Measurements from ENCODE around the gene COPZ1. TPM values are rescaled to one million over a fixed set of nuclear protein-coding genes. Genes with fewer than 3 reads are reported as not detected.

The COPZ1 gene
- total and polyA plus RNA-seq, 9 of the 15 experiments (the other 6 are each of a cell fraction or from before 2014, with no cell fraction given) = 137 to 487 (median 233) TPM

DNA sequence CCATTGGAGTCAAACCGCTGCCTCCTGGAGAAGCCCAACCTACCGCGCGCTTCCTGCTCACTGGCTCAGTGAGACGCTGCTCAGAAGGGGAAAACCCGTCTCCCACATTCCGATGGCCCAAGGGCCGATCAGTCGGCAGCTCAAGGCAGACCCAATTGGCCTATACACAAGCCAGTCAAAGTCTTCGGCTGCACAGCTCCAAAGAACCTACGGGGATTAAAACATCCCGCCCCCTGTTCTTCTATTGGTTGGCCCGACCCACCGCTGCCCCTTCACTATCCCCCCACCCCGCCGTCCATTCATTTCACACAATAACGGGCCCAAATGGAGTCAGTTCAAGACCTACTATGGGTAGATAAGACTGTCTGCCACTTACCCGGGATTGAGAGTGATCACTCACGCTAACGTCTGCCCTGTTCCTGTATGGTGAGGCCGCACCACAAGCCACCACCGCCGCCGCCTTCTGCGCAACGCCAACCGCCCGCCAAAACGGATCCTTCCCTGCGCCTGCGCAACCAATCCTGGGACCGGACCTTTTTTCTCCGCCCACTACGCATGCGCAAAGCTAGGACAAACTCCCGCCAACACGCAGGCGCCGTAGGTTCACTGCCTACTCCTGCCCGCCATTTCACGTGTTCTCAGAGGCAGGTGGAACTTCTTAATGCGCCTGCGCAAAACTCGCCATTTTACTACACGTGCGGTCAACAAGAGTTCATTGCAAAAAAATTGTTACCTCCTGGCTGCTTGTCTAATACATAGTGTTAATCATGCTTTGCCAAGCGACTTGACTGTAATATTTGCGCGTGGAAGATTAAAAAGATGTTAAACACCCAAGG is 45.1 kb upstream of the COPZ1 start, which contains the start of gene CBX5 (continued):
- TF ChIP-seq, protein P1, sequence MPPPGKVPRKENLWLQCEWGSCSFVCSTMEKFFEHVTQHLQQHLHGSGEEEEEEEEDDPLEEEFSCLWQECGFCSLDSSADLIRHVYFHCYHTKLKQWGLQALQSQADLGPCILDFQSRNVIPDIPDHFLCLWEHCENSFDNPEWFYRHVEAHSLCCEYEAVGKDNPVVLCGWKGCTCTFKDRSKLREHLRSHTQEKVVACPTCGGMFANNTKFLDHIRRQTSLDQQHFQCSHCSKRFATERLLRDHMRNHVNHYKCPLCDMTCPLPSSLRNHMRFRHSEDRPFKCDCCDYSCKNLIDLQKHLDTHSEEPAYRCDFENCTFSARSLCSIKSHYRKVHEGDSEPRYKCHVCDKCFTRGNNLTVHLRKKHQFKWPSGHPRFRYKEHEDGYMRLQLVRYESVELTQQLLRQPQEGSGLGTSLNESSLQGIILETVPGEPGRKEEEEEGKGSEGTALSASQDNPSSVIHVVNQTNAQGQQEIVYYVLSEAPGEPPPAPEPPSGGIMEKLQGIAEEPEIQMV (tag; conservative IDR thresholded peaks at IDR 0.05; ENCODE audit: low read depth) = no peak
- TF ChIP-seq NR2C1 (IDR thresholded peaks at IDR 0.05) (no peak), NR2C1 (tag; IDR thresholded peaks at IDR 0.05) (peak; percentile 68), TRIM28 (IDR thresholded peaks at IDR 0.05) (no peak), ELK1 (CRISPR knock-in tag; IDR thresholded peaks at IDR 0.05) (no peak), HSF4 (CRISPR knock-in tag; IDR thresholded peaks at IDR 0.05; ENCODE audit: borderline replicate concordance) (no peak), RFX1 (IDR thresholded peaks at IDR 0.05) (no peak), SRSF9 (IDR thresholded peaks at IDR 0.05; ENCODE audit: borderline replicate concordance, low read depth, low read length) (no peak), PATZ1 (CRISPR knock-in tag; IDR thresholded peaks at IDR 0.05; ENCODE audit: borderline replicate concordance) (no peak), ZNF511 (CRISPR knock-in tag; IDR thresholded peaks at IDR 0.05) (no peak), ZKSCAN3 (CRISPR knock-in tag; IDR thresholded peaks at IDR 0.05) (no peak), MLX (CRISPR knock-in tag; conservative IDR thresholded peaks at IDR 0.05) (no peak), ADNP (tag; IDR thresholded peaks at IDR 0.05) (no peak), ZNF778 (CRISPR knock-in tag; IDR thresholded peaks at IDR 0.05) (no peak), YBX1 (IDR thresholded peaks at IDR 0.05) (no peak), C11orf30 (IDR thresholded peaks at IDR 0.05; ENCODE audit: low read depth) (no peak)
- TF ChIP-seq, protein P2, sequence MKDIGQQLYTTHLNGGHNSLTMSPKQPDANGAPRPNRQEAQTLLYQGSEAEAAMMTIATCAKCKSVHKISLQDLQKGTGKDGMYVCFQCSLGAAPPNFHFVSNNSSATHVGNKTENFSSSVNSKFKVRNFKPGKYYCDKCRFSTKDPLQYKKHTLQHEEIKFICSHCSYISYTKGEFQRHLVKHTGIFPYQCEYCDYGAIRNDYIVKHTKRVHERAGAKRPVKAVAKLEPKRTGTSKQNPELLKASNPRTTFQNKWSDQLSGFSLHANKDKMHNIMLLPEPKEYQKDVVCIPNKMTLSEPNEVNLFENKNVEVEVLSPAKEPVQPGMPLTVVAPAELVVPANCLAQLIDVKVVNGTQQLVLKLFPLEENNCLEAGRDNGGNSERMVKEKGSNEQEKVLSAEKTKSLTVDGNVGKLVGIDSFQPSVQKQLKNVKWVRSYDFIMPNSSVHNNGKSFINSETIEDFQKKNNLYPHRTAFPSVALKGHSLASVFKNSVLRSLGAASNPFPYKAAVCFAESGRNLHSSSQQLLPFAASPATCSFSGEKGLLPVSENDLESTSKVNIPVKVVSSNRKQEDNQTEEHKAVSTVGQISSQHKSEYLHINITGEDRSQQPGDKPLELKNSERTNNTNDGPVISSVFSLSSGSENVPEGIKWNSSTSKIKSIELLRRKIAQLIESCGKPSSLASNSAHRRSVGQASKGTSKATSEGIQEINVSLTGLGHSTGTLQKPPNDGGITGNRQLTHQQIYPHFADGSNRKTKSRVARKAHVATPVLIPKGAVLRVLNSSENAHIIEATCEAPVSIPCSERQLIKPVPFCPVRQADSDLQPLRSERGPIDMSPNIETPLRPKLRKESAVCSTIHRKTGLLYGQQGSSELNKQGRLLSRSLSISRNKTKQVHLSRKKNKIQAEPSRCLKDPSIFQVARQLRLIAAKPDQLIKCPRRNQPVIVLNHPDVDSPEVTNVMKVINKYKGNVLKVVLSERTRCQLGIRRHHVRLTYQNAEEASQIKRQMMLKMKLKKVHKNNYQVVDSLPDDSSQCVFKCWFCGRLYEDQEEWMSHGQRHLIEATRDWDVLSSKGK (CRISPR knock-in tag; IDR thresholded peaks at IDR 0.05) = no peak
